ENCODE results near the gene APC2.
A peak's percentile ranks its signal among the peaks of the same experiment; 100 is the strongest.

GRCh38 chr19:1491114-1491848, 41.4 kb downstream of the APC2 start, which contains the start of gene REEP6:
- TF ChIP-seq POLR2A (IDR thresholded peaks at IDR 0.05) (peak; percentile 40), CTCF (IDR thresholded peaks at IDR 0.05) (no peak), POLR2AphosphoS5 (IDR thresholded peaks at IDR 0.05) (no peak)

Measured in prostate gland (tissue), 2 donors.